22Rv1 (cell line): ENCODE results near the gene SHMT2.

Experiments
- CTCF ChIP-seq: fragments of 450-650 bp; IDR thresholded peaks from 2 replicates; pipeline ENCODE4 v1.5.1; 2017; ENCODE audit warnings: mild to moderate bottlenecking
- ZFX ChIP-seq: fragments of 450-650 bp; IDR thresholded peaks from 2 replicates; pipeline ENCODE4 v1.6.1; 2017; ENCODE audit warnings: antibody characterized with exemption, borderline replicate concordance

- TF ChIP-seq ZFX = no peak
- no peak for TF ChIP-seq CTCF
Measured at GRCh38 chr12:57237596-57237931, 8.1 kb downstream of the SHMT2 start.
